AG04450 (cell line): ENCODE results near the gene PDE10A. TPM values are rescaled to one million over a fixed set of nuclear protein-coding genes. Genes with fewer than 3 reads are reported as not detected.

ENCODE experiments used
- CTCF ChIA-PET: fragments of 300-600, 350-600 bp; formaldehyde crosslinking; extraction: SDS; loops from one replicate; lab custom pipeline; 2022; ENCODE audit warnings: antibody characterized with exemption, inconsistent platforms; lab: Charles Lee
- POLR2A ChIA-PET: fragments of 350-600 bp; formaldehyde crosslinking; extraction: SDS; loops from one replicate; lab custom pipeline; 2021; ENCODE audit warnings: antibody characterized with exemption, inconsistent platforms; lab: Yijun Ruan, JAX
- DNase-seq: peaks from one replicate; pipeline ENCODE4 v3.0.0-alpha.2; 2011; ENCODE audit warnings: low read depth, low spot score
- H3K27ac ChIP-seq: one replicate; pipeline ENCODE4 v1.5.1; 2012; ENCODE audit warnings: low read depth, low read length, control low read depth
- H3K27me3 ChIP-seq: one replicate; pipeline ENCODE4 v1.6.0; 2012; ENCODE audit warnings: low read length; ENCODE audit not compliant: control insufficient read depth, insufficient read depth
- H3K4me3 ChIP-seq: 2 replicates; pipeline ENCODE4 v1.5.1; 2011; ENCODE audit warnings: mild to moderate bottlenecking, low read depth, low read length, control low read depth
- H3K9me3 ChIP-seq: 2 replicates; pipeline ENCODE4 v1.5.1; 2012; ENCODE audit warnings: low read length; ENCODE audit not compliant: control insufficient read depth, insufficient read depth
- CTCF ChIP-seq: IDR thresholded peaks from 2 replicates; pipeline ENCODE4 v1.5.1; 2011; ENCODE audit warnings: low read depth, low read length, control low read depth, inconsistent platforms
- polyA plus RNA-seq: library from polyadenylated mRNA; depleted of rRNA; stranded (reverse); fragments of >200 nt; gene quantifications from 2 replicates; pipeline ENCODE4 v1.2.3, GENCODE V29; 2011

The PDE10A gene
- polyA plus RNA-seq, 1 experiment = 7.8 TPM

- no peak for DNase-seq
- no peak overlapping the region for H3K27ac ChIP-seq
- ChIA-PET CTCF (no interaction called here), POLR2A (no interaction called here)
- no peak for TF ChIP-seq CTCF
- no peak overlapping the region for H3K4me3 ChIP-seq
- H3K9me3 ChIP-seq = peaks cover 3% of the 10 kb centered on the region; the same call in 1 of the 2 replicates
- no peaks in the 10 kb centered on the region for H3K27me3 ChIP-seq
Observed at GRCh38 chr6:165519316-165519715, 143.7 kb downstream of the PDE10A start.

GRCh38 chr6:165515963-165516624 lies 146.9 kb downstream of the PDE10A start:
- DNase-seq = no peak
- TF ChIP-seq CTCF = no peak
- Histone ChIP-seq H3K27me3 (no peaks in the 10 kb centered on the region), H3K27ac (no peak overlapping the region), H3K9me3 (peaks cover 3% of the 10 kb centered on the region; the same call in 1 of the 2 replicates), H3K4me3 (no peak overlapping the region)
- ChIA-PET CTCF (interaction anchor here (0.5 kb wide), 1 partner anchor 829 kb away, joined by 3 read pairs; no protein-coding TSS in a partner anchor), POLR2A (no interaction called here)

- POLR2A ChIA-PET = no interaction called here
- Histone ChIP-seq H3K4me3 (no peak overlapping the region), H3K9me3 (peaks cover 3% of the 10 kb centered on the region; the same call in 1 of the 2 replicates), H3K27ac (no peak overlapping the region), H3K27me3 (no peaks in the 10 kb centered on the region)
- no peak for TF ChIP-seq CTCF
- no peak for DNase-seq
- CTCF ChIA-PET = no interaction called here
Observed at GRCh38 chr6:165514621-165515020, 148.4 kb downstream of the PDE10A start.

- ChIA-PET CTCF (no interaction called here), POLR2A (no interaction called here)
- no peak overlapping the region for H3K4me3 ChIP-seq
- TF ChIP-seq CTCF = no peak
- no peak overlapping the region for H3K27ac ChIP-seq
- H3K27me3 ChIP-seq = no peaks in the 10 kb centered on the region
- DNase-seq = no peak
- peaks cover 3% of the 10 kb centered on the region; the same call in 1 of the 2 replicates for H3K9me3 ChIP-seq
Observed at GRCh38 chr6:165511807-165512206, 151.2 kb downstream of the PDE10A start.

- no peak for TF ChIP-seq CTCF
- Histone ChIP-seq H3K4me3 (no peak overlapping the region), H3K27ac (no peak overlapping the region), H3K9me3 (peaks cover 3% of the 10 kb centered on the region; the same call in 1 of the 2 replicates), H3K27me3 (no peaks in the 10 kb centered on the region)
- no peak for DNase-seq
- ChIA-PET CTCF (interaction anchor here (1.2 kb wide), 1 partner anchor 68 kb away, joined by 3 read pairs; no protein-coding TSS in a partner anchor), POLR2A (no interaction called here)
Observed at GRCh38 chr6:165508321-165508869, 154.6 kb downstream of the PDE10A start.
